Parathyroid adenoma (tissue), 2 donors: ENCODE results near the gene SNX14.
"Not testable (repeated sequence)": the region's sequence is repeated elsewhere in the genome, so short reads cannot be mapped to it uniquely, and the experiment has no call there.

Source experiments
- H2AFZ ChIP-seq: fragments of 300-600 bp; sonication (generic); one replicate; pipeline ENCODE4 v1.7.0; 2017; ENCODE audit warnings: antibody characterized with exemption, mild to moderate bottlenecking
- H3K27ac ChIP-seq: fragments of 300-600 bp; sonication (generic); one replicate; pipeline ENCODE4 v1.7.0; 2017
- H3K27me3 ChIP-seq: fragments of 300-600 bp; sonication (generic); one replicate; pipeline ENCODE4 v1.7.0; 2017; ENCODE audit warnings: low read length; ENCODE audit not compliant: control insufficient read depth, insufficient read depth
- H3K36me3 ChIP-seq: fragments of 300-600 bp; sonication (generic); one replicate; pipeline ENCODE4 v1.7.0; 2017; ENCODE audit warnings: low read length; ENCODE audit not compliant: control insufficient read depth, insufficient read depth
- H3K4me1 ChIP-seq: fragments of 300-600 bp; sonication (generic); one replicate; pipeline ENCODE4 v1.7.0; 2017; ENCODE audit warnings: control low read depth
- H3K4me2 ChIP-seq: fragments of 300-600 bp; sonication (generic); one replicate; pipeline ENCODE4 v1.7.0; 2017; ENCODE audit warnings: low read length
- H3K4me3 ChIP-seq: fragments of 300-600 bp; sonication (generic); one replicate; pipeline ENCODE4 v1.7.0; 2017; ENCODE audit warnings: low read depth, low read length
- H3K79me2 ChIP-seq: fragments of 300-600 bp; sonication (generic); one replicate; pipeline ENCODE4 v1.7.0; 2017; ENCODE audit warnings: control low read depth
- H3K9ac ChIP-seq: fragments of 300-600 bp; sonication (generic); one replicate; pipeline ENCODE4 v1.7.0; 2017; ENCODE audit warnings: mild to moderate bottlenecking
- H3K9me3 ChIP-seq: fragments of 300-600 bp; sonication (generic); one replicate; pipeline ENCODE4 v1.7.0; 2017; ENCODE audit warnings: low read length; ENCODE audit not compliant: control insufficient read depth
- TF ChIP-seq, protein P1 (sequence below): fragments of 300-600 bp; sonication (generic); IDR thresholded peaks from one replicate; pipeline ENCODE4 v1.7.0; 2017; ENCODE audit warnings: antibody characterized with exemption, mild to moderate bottlenecking
- donor health status: primary hyperparathyroidism.

Gene SNX14

DNA sequence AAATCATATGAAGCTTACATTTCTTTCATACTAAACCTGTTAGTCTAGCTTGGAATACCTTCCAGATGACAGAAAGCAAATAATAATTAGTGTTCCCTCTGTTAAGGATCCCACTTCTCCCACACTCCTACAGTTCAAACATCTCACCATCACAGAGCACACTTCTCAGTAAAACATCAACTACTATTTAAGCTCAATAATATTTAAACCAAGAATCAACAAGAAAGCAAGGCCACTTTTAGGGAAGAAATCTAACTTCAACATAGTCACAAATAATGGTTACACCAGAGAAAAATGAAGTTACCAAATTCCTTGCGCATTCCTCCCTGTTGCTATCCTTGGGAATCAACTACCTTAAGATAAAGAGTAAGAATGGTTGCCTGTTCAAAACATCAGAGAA, 1.6 kb downstream of the SNX14 start:
- no peak overlapping the region for H3K4me3 ChIP-seq
- peak overlapping the region; percentile 11 for H3K4me2 ChIP-seq
- H3K4me1 ChIP-seq: peaks cover 5% of the 10 kb centered on the region
- peaks cover 37% of the 10 kb centered on the region for H3K79me2 ChIP-seq
- H3K27ac ChIP-seq: no peak overlapping the region
- no peaks in the 10 kb centered on the region for H3K9me3 ChIP-seq
- no peaks in the 10 kb centered on the region for H3K27me3 ChIP-seq
- H3K36me3 ChIP-seq: no peaks in the 10 kb centered on the region
- H2AFZ ChIP-seq: no peak overlapping the region
- H3K9ac ChIP-seq: no peak overlapping the region
- TF ChIP-seq, protein P1, sequence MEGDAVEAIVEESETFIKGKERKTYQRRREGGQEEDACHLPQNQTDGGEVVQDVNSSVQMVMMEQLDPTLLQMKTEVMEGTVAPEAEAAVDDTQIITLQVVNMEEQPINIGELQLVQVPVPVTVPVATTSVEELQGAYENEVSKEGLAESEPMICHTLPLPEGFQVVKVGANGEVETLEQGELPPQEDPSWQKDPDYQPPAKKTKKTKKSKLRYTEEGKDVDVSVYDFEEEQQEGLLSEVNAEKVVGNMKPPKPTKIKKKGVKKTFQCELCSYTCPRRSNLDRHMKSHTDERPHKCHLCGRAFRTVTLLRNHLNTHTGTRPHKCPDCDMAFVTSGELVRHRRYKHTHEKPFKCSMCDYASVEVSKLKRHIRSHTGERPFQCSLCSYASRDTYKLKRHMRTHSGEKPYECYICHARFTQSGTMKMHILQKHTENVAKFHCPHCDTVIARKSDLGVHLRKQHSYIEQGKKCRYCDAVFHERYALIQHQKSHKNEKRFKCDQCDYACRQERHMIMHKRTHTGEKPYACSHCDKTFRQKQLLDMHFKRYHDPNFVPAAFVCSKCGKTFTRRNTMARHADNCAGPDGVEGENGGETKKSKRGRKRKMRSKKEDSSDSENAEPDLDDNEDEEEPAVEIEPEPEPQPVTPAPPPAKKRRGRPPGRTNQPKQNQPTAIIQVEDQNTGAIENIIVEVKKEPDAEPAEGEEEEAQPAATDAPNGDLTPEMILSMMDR: no peak

DNA sequence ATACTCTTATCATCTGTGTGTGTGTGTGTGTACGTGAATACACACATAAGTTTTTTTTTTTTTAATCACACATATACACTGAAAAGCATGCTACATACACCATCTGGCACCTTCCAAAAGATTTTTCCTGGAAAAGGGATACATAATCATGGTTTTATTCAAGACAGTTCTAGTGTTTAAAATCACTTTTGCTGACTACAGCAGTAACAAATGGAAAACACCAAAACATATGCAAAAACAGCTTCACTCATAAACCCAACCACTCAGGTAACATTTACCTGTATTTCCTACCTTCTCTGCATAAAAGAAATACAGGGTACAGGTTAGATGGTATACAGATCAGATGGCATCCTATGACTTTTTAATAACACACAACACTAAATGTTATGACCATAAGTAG, 2.5 kb downstream of the SNX14 start:
- H3K9ac ChIP-seq: no peak overlapping the region
- H3K79me2 ChIP-seq: peaks cover 42% of the 10 kb centered on the region
- H3K4me1 ChIP-seq: peaks cover 5% of the 10 kb centered on the region
- no peaks in the 10 kb centered on the region for H3K36me3 ChIP-seq
- H3K27ac ChIP-seq: no peak overlapping the region
- H3K9me3 ChIP-seq: no peaks in the 10 kb centered on the region
- no peaks in the 10 kb centered on the region for H3K27me3 ChIP-seq
- TF ChIP-seq, protein P1: no peak
- H2AFZ ChIP-seq: no peak overlapping the region
- no peak overlapping the region for H3K4me3 ChIP-seq
- H3K4me2 ChIP-seq: no peak overlapping the region

DNA sequence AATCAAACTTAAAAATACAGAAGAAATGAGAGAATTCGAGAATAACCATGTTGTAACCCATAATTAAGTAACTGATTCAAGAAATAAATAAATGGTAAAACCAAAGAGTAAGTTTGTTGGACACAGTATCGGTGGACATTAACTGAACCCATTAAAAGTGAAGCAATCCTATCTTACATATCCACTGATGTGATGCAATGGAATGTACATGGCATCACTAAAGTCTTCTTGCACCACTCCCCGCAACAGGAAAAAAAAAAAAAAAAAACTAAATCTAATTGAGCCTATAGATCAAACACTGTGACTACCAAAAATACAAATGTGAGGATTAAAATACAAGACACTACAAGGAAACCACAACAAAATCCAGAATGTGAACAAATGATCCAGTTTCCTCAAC, 7.9 kb downstream of the SNX14 start:
- H2AFZ ChIP-seq: no peak overlapping the region
- no peaks in the 10 kb centered on the region for H3K4me1 ChIP-seq
- TF ChIP-seq, protein P1: no peak
- H3K79me2 ChIP-seq: peaks cover 67% of the 10 kb centered on the region
- H3K36me3 ChIP-seq: no peaks in the 10 kb centered on the region
- H3K27ac ChIP-seq: no peak overlapping the region
- no peaks in the 10 kb centered on the region for H3K9me3 ChIP-seq
- H3K4me3 ChIP-seq: no peak overlapping the region
- no peak overlapping the region for H3K4me2 ChIP-seq
- no peaks in the 10 kb centered on the region for H3K27me3 ChIP-seq
- no peak overlapping the region for H3K9ac ChIP-seq

DNA sequence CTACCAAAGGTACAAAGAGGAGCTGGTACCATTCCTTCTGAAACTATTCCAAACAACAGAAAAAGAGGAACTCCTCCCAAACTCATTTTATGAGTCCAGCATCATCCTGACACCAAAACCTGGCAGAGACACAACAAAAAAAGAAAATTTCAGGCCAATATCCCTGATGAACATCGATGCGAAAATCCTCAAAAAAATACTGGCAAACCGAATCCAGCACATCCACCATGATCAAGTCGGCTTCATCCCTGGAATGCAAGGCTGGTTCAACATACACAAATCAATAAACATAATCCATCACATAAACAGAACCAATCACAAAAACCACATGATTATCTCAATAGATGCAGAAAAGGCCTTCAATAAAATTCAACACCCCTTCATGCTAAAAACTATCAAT, 10.8 kb downstream of the SNX14 start:
- H3K9me3 ChIP-seq, H3K9ac ChIP-seq, H3K4me2 ChIP-seq, H3K27ac ChIP-seq, H3K36me3 ChIP-seq, H3K4me3 ChIP-seq, H3K27me3 ChIP-seq, H3K4me1 ChIP-seq, H2AFZ ChIP-seq: not testable (repeated sequence)
- peaks cover 49% of the 10 kb centered on the region for H3K79me2 ChIP-seq

DNA sequence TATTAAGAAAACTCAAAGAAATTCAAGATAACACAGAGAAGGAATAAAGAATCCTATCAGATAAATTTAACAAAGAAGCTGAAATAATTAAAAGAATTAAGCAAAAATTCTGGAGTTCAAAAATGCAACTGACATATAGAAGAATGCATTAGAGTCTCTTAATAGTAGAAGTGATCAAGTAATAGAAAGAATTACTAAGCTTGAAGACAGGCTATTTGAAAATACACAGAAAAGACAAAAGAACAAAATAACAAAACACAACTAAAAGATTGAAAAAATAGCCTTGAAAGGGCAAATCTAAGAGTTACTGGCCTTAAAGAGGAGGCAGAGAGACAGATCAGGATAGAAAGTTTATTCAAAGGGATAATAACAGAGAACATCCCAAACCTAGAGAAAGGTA, 12.1 kb downstream of the SNX14 start:
- TF ChIP-seq, protein P1: no peak
- Histone ChIP-seq H3K27ac (no peak overlapping the region), H3K27me3 (no peaks in the 10 kb centered on the region), H3K9me3 (no peaks in the 10 kb centered on the region), H3K9ac (no peak overlapping the region), H3K36me3 (no peaks in the 10 kb centered on the region), H2AFZ (no peak overlapping the region), H3K4me3 (no peak overlapping the region), H3K4me2 (no peak overlapping the region), H3K79me2 (peaks cover 43% of the 10 kb centered on the region), H3K4me1 (no peaks in the 10 kb centered on the region)
